ENCODE data around the gene OTOG. TPM values are rescaled to one million over a fixed set of nuclear protein-coding genes. Genes with fewer than 3 reads are reported as not detected.

Gene OTOG
- total RNA-seq, 1 donor from 2014 or later = 42.1 TPM

GRCh38 chr11:17563961-17564686, 17.1 kb downstream of the OTOG start:
- no peaks in the 10 kb centered on the region for H4K20me1 ChIP-seq (ENCODE audit: low read depth)
- H3K4me3 Mint-ChIP-seq = no peak overlapping the region
- no peak overlapping the region for H2AFZ ChIP-seq (replicated peaks)
- no peak overlapping the region for H3K4me3 ChIP-seq
- H3K9me3 Mint-ChIP-seq = no peaks in the 10 kb centered on the region
- H3K4me2 ChIP-seq = no peak overlapping the region
- H3K9me3 ChIP-seq (ENCODE audit: low read depth) = no peaks in the 10 kb centered on the region
- H3K27ac Mint-ChIP-seq = no peak overlapping the region
- no peak overlapping the region for H3K27ac ChIP-seq
- no peaks in the 10 kb centered on the region for H3F3A ChIP-seq (ENCODE audit: low read depth)
- H3K79me2 ChIP-seq (ENCODE audit: low read depth) = no peaks in the 10 kb centered on the region
- H3K4me1 Mint-ChIP-seq = no peaks in the 10 kb centered on the region
- H3K9ac ChIP-seq = no peak overlapping the region
- no peak for DNase-seq (ENCODE audit: low spot score)
- TF ChIP-seq EZH2 (IDR thresholded peaks at IDR 0.05) (no peak), EZH2phosphoT487 (IDR thresholded peaks at IDR 0.05) (no peak)
- TF ChIP-seq, protein P1, sequence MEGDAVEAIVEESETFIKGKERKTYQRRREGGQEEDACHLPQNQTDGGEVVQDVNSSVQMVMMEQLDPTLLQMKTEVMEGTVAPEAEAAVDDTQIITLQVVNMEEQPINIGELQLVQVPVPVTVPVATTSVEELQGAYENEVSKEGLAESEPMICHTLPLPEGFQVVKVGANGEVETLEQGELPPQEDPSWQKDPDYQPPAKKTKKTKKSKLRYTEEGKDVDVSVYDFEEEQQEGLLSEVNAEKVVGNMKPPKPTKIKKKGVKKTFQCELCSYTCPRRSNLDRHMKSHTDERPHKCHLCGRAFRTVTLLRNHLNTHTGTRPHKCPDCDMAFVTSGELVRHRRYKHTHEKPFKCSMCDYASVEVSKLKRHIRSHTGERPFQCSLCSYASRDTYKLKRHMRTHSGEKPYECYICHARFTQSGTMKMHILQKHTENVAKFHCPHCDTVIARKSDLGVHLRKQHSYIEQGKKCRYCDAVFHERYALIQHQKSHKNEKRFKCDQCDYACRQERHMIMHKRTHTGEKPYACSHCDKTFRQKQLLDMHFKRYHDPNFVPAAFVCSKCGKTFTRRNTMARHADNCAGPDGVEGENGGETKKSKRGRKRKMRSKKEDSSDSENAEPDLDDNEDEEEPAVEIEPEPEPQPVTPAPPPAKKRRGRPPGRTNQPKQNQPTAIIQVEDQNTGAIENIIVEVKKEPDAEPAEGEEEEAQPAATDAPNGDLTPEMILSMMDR (IDR thresholded peaks at IDR 0.05) = no peak
- no peaks in the 10 kb centered on the region for H3K36me3 ChIP-seq
- peaks cover 10% of the 10 kb centered on the region for H3K27me3 Mint-ChIP-seq (ENCODE audit: insufficient read depth, low read depth)
- no peaks in the 10 kb centered on the region for H3K36me3 Mint-ChIP-seq
- no peaks in the 10 kb centered on the region for H3K27me3 ChIP-seq
- no peaks in the 10 kb centered on the region for H3K4me1 ChIP-seq

GRCh38 chr11:17564687-17565042, 17.6 kb downstream of the OTOG start:
- Mint-ChIP-seq H3K27ac (no peak overlapping the region), H3K27me3 (ENCODE audit: insufficient read depth, low read depth) (peaks cover 10% of the 10 kb centered on the region), H3K9me3 (no peaks in the 10 kb centered on the region), H3K4me3 (no peak overlapping the region), H3K36me3 (no peaks in the 10 kb centered on the region), H3K4me1 (no peaks in the 10 kb centered on the region)
- Histone ChIP-seq H2AFZ (replicated peaks) (no peak overlapping the region), H3K9me3 (ENCODE audit: low read depth) (no peaks in the 10 kb centered on the region), H3K36me3 (no peaks in the 10 kb centered on the region), H4K20me1 (ENCODE audit: low read depth) (no peaks in the 10 kb centered on the region), H3K79me2 (ENCODE audit: low read depth) (no peaks in the 10 kb centered on the region), H3K4me1 (no peaks in the 10 kb centered on the region), H3F3A (ENCODE audit: low read depth) (no peaks in the 10 kb centered on the region), H3K4me2 (no peak overlapping the region), H3K27me3 (no peaks in the 10 kb centered on the region), H3K9ac (no peak overlapping the region), H3K27ac (no peak overlapping the region), H3K4me3 (no peak overlapping the region)
- TF ChIP-seq, protein P1 (IDR thresholded peaks at IDR 0.05) = peak; percentile 61
- no peak for TF ChIP-seq EZH2 (IDR thresholded peaks at IDR 0.05)
- DNase-seq (ENCODE audit: low spot score) = peak; percentile 20

DNA sequence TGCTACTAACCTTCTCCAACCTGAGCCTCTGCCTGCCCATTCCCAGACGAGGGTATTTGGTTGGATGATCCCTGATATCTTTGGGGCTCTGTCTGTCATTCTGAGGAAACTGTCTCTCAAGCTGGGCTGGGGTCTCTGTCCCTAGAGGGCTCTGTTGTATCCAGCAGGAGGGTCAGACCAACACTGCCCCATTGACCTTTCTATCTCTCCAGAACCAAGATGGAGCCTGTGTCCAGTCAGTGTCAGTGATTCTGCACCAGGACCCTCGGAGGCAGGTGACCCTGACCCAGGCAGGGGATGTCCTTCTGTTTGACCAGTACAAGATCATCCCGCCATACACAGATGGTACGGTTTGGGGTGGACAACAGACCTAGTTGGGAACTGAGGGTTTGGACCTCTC, 21.9 kb downstream of the OTOG start:
- Histone ChIP-seq H3K36me3 (no peaks in the 10 kb centered on the region), H3F3A (ENCODE audit: low read depth) (no peaks in the 10 kb centered on the region), H3K79me2 (ENCODE audit: low read depth) (no peaks in the 10 kb centered on the region), H3K4me3 (no peak overlapping the region), H3K4me2 (no peak overlapping the region), H3K27ac (no peak overlapping the region), H3K4me1 (no peaks in the 10 kb centered on the region), H3K9me3 (ENCODE audit: low read depth) (no peaks in the 10 kb centered on the region), H2AFZ (replicated peaks) (no peak overlapping the region), H4K20me1 (ENCODE audit: low read depth) (no peaks in the 10 kb centered on the region), H3K27me3 (no peaks in the 10 kb centered on the region), H3K9ac (no peak overlapping the region)
- H3K27me3 Mint-ChIP-seq (ENCODE audit: insufficient read depth, low read depth) = peaks cover 10% of the 10 kb centered on the region
- TF ChIP-seq, protein P1 (IDR thresholded peaks at IDR 0.05) = no peak
- TF ChIP-seq EZH2phosphoT487 (IDR thresholded peaks at IDR 0.05) (no peak), EZH2 (IDR thresholded peaks at IDR 0.05) (no peak)
- no peaks in the 10 kb centered on the region for H3K36me3 Mint-ChIP-seq
- H3K4me3 Mint-ChIP-seq = no peak overlapping the region
- H3K4me1 Mint-ChIP-seq = peaks cover 2% of the 10 kb centered on the region
- H3K27ac Mint-ChIP-seq = no peak overlapping the region
- DNase-seq (ENCODE audit: low spot score) = no peak
- no peaks in the 10 kb centered on the region for H3K9me3 Mint-ChIP-seq

All from neural progenitor cell (in vitro differentiated cells).